Bronchial epithelial cell (primary cell): ENCODE measurements around the gene PRDM11. TPM values are rescaled to one million over a fixed set of nuclear protein-coding genes. Genes with fewer than 3 reads are reported as not detected.
"Not testable (repeated sequence)": the region's sequence is repeated elsewhere in the genome, so short reads cannot be mapped to it uniquely, and the experiment has no call there.

Source experiments
- DNase-seq: peaks from one replicate; pipeline ENCODE4 v3.0.0-alpha.2; 2010; ENCODE audit warnings: low read depth
- FAIRE-seq: peaks from 2 replicates; lab custom pipeline; 2011; peaks lifted over from hg19 to GRCh38; lab: Jason Lieb, UNC
- H3K27me3 ChIP-seq: 2 replicates; pipeline ENCODE4 v1.5.1; 2011; ENCODE audit warnings: low read length; ENCODE audit not compliant: control insufficient read depth, insufficient read depth
- H3K36me3 ChIP-seq: 2 replicates; pipeline ENCODE4 v1.5.1; 2011; ENCODE audit warnings: low read length; ENCODE audit not compliant: control insufficient read depth, insufficient read depth
- H3K4me3 ChIP-seq: 2 replicates; pipeline ENCODE4 v1.5.1; 2011; ENCODE audit warnings: mild to moderate bottlenecking, low read depth, low read length, control low read depth
- CTCF ChIP-seq: IDR thresholded peaks from 2 replicates; pipeline ENCODE4 v1.5.1; 2011; ENCODE audit warnings: mild to moderate bottlenecking, moderate library complexity, low read length, control low read depth, inconsistent platforms; ENCODE audit not compliant: insufficient read depth, severe bottlenecking
- total RNA-seq: library from RNA; depleted of rRNA; stranded (reverse); fragments of >200 nt; gene quantifications from 2 replicates; pipeline ENCODE4 v1.2.1, GENCODE V29; 2014

Gene PRDM11
- total RNA-seq, 1 donor from 2014 or later: 4.7 TPM

GRCh38 chr11:45247433-45247832, 101.0 kb downstream of the PRDM11 start:
- H3K4me3 ChIP-seq: no peak overlapping the region
- DNase-seq (peak; percentile 10), FAIRE-seq (no peak)
- no peaks in the 10 kb centered on the region for H3K36me3 ChIP-seq
- peaks cover 4% of the 10 kb centered on the region for H3K27me3 ChIP-seq
- no peak for TF ChIP-seq CTCF

- Histone ChIP-seq H3K27me3 (peaks cover 4% of the 10 kb centered on the region), H3K4me3 (no peak overlapping the region), H3K36me3 (no peaks in the 10 kb centered on the region)
- no peak for FAIRE-seq
- no peak for DNase-seq
- TF ChIP-seq CTCF: no peak
These were observed 102.1 kb downstream of the PRDM11 start for GRCh38 chr11:45248501-45249011.

GRCh38 chr11:45249372-45249771, 102.9 kb downstream of the PRDM11 start:
- not testable (repeated sequence) for DNase-seq, H3K36me3 ChIP-seq, H3K27me3 ChIP-seq, H3K4me3 ChIP-seq, FAIRE-seq

- no peak for FAIRE-seq
These were observed 103.7 kb downstream of the PRDM11 start for GRCh38 chr11:45250035-45250718.

GRCh38 chr11:45252134-45252856, 105.9 kb downstream of the PRDM11 start:
- H3K4me3 ChIP-seq: no peak overlapping the region
- FAIRE-seq: no peak
- peak; percentile 82 for TF ChIP-seq CTCF
- no peaks in the 10 kb centered on the region for H3K36me3 ChIP-seq
- peaks cover 1% of the 10 kb centered on the region for H3K27me3 ChIP-seq
- DNase-seq: peak; percentile 26

More at GRCh38 chr11:45250035-45250718, 103.7 kb downstream of the PRDM11 start:
- Histone ChIP-seq H3K4me3 (no peak overlapping the region), H3K27me3 (peaks cover 2% of the 10 kb centered on the region), H3K36me3 (no peaks in the 10 kb centered on the region)
- TF ChIP-seq CTCF: no peak
- no peak for DNase-seq

- no peaks in the 10 kb centered on the region for H3K27me3 ChIP-seq
- no peak overlapping the region for H3K4me3 ChIP-seq
- no peaks in the 10 kb centered on the region for H3K36me3 ChIP-seq
- FAIRE-seq (peak; percentile 36), DNase-seq (no peak)
- no peak for TF ChIP-seq CTCF
These were observed 106.4 kb downstream of the PRDM11 start for GRCh38 chr11:45252877-45253276.
